Common myeloid progenitor, CD34-positive (primary cell): ENCODE results near the gene SLC5A1.

Experiments
- CTCF ChIA-PET: fragments of 350-600 bp; sonication (Branson Sonifier 250); formaldehyde crosslinking; loops from one replicate; lab custom pipeline; 2021; ENCODE audit warnings: antibody characterized with exemption; lab: Charles Lee
- POLR2A ChIA-PET: fragments of 350-600 bp; sonication (Branson Sonifier 250); formaldehyde crosslinking; loops from one replicate; lab custom pipeline; 2021; ENCODE audit warnings: antibody characterized with exemption; lab: Charles Lee
- DNase-seq, 3 donors: peaks; one replicate each; pipeline versions ENCODE4 v3.0.0 to v3.0.0-alpha.2; 2013
- H3K27ac ChIP-seq, 2 experiments: 1 replicate in 1 of 2; 2 replicates in 1 of 2; pipeline ENCODE4 v1.7.0; 2013; ENCODE audit warnings: inconsistent platforms in 2 of 2, low read length in 2 of 2, mild to moderate bottlenecking in 2 of 2, low read depth in 1 of 2, moderate library complexity in 1 of 2; ENCODE audit not compliant: severe bottlenecking in 2 of 2, insufficient read depth in 1 of 2, poor library complexity in 1 of 2
- H3K27me3 ChIP-seq, 5 experiments: replicated peaks in 2 of 5; 1 replicate in 3 of 5; 2 replicates in 2 of 5; pipeline versions ENCODE4 v1.6.1 to v1.7.0; 2013; ENCODE audit warnings: low read length in 4 of 5, mild to moderate bottlenecking in 2 of 5, moderate library complexity in 2 of 5, inconsistent platforms in 1 of 5; ENCODE audit not compliant: insufficient read depth in 5 of 5, control insufficient read depth in 4 of 5
- H3K36me3 ChIP-seq, 4 experiments: 1 replicate in 2 of 4; 2 replicates in 2 of 4; pipeline versions ENCODE4 v1.6.1 to v1.7.0; 2013; ENCODE audit warnings: low read length in 3 of 4, control low read depth in 1 of 4, mild to moderate bottlenecking in 1 of 4; ENCODE audit not compliant: control insufficient read depth in 4 of 4, insufficient read depth in 4 of 4
- H3K4me1 ChIP-seq, 4 experiments: 1 replicate in 3 of 4; 2 replicates in 1 of 4; pipeline versions ENCODE4 v1.6.1 to v1.7.1; 2013; ENCODE audit warnings: low read length in 3 of 4, mild to moderate bottlenecking in 3 of 4, control low read depth in 1 of 4, inconsistent platforms in 1 of 4, moderate library complexity in 1 of 4; ENCODE audit not compliant: control insufficient read depth in 4 of 4, insufficient read depth in 4 of 4; ENCODE audit errors: control extremely low read depth in 1 of 4
- H3K4me3 ChIP-seq, 7 experiments: 1 replicate in 4 of 7; 2 replicates in 3 of 7; pipeline versions ENCODE4 v1.5.1 to v1.7.0; 2013; ENCODE audit warnings: mild to moderate bottlenecking in 7 of 7, low read length in 6 of 7, moderate library complexity in 6 of 7, inconsistent platforms in 2 of 7, low read depth in 2 of 7, control low read depth in 1 of 7; ENCODE audit not compliant: insufficient read depth in 4 of 7, control insufficient read depth in 1 of 7; ENCODE audit errors: extremely low read depth in 1 of 7
- H3K9me3 ChIP-seq, 5 experiments: 1 replicate in 4 of 5; 2 replicates in 1 of 5; pipeline versions ENCODE4 v1.6.1 to v1.7.1; 2013; ENCODE audit warnings: low read length in 4 of 5, mild to moderate bottlenecking in 2 of 5, inconsistent platforms in 1 of 5, low read depth in 1 of 5, moderate library complexity in 1 of 5; ENCODE audit not compliant: control insufficient read depth in 4 of 5, insufficient read depth in 2 of 5; ENCODE audit errors: control extremely low read depth in 1 of 5
- WGBS: methylation state at CpG from one replicate; pipeline ENCODE4 v1.1.5; 2013; ENCODE audit not compliant: insufficient coverage; 5-methylcytosine and 5-hydroxymethylcytosine counted together

Gene SLC5A1

GRCh38 chr22:32075997-32076760 is 33.1 kb downstream of the SLC5A1 start:
- no peak for DNase-seq
- WGBS = 94% methylated on average over 7 of the region's 10 CpGs
- POLR2A ChIA-PET = no interaction called here
- Histone ChIP-seq H3K27me3 (peaks cover 0 to 15% (median 10%) of the 10 kb centered on the region in 5 experiments), H3K4me3 (no peak overlapping the region), H3K36me3 (no peaks in the 10 kb centered on the region), H3K27ac (no peak overlapping the region), H3K4me1 (no peaks in the 10 kb centered on the region), H3K9me3 (no peaks in the 10 kb centered on the region)
- CTCF ChIA-PET = no interaction called here

GRCh38 chr22:32076761-32077084 is 33.7 kb downstream of the SLC5A1 start:
- no peak for DNase-seq
- no peak overlapping the region for H3K27ac ChIP-seq
- ChIA-PET POLR2A (no interaction called here), CTCF (no interaction called here)
- no peak overlapping the region for H3K4me3 ChIP-seq
- peaks cover 0 to 15% (median 10%) of the 10 kb centered on the region in 5 experiments for H3K27me3 ChIP-seq
- no peaks in the 10 kb centered on the region for H3K36me3 ChIP-seq
- no peaks in the 10 kb centered on the region for H3K4me1 ChIP-seq
- WGBS = 76% methylated on average over 5 of the region's 6 CpGs
- H3K9me3 ChIP-seq = no peaks in the 10 kb centered on the region

- WGBS = no CpG with 5 or more reads among the region's 1 CpG
Measured at GRCh38 chr22:32077151-32077550, 34.1 kb downstream of the SLC5A1 start.

GRCh38 chr22:32079130-32080089 is 36.3 kb downstream of the SLC5A1 start:
- DNase-seq = no peak
- no peaks in the 10 kb centered on the region for H3K36me3 ChIP-seq
- 100% methylated on average over 1 of the region's 7 CpGs for WGBS
- CTCF ChIA-PET = interaction anchor here (1.0 to 1.5 kb wide), 3 partner anchors 21 to 106 kb away, joined by 4 to 6 read pairs (median 4); no protein-coding TSS in a partner anchor
- H3K27me3 ChIP-seq = peaks cover 0 to 11% (median 7%) of the 10 kb centered on the region in 5 experiments
- H3K27ac ChIP-seq = no peak overlapping the region
- H3K4me3 ChIP-seq = no peak overlapping the region
- no peaks in the 10 kb centered on the region for H3K9me3 ChIP-seq
- POLR2A ChIA-PET = interaction anchor here (0.7 kb wide), 1 partner anchor 70 kb away, joined by 3 read pairs; no protein-coding TSS in a partner anchor
- H3K4me1 ChIP-seq = no peaks in the 10 kb centered on the region

More at GRCh38 chr22:32077151-32077550, 34.1 kb downstream of the SLC5A1 start:
- Histone ChIP-seq H3K27ac (no peak overlapping the region), H3K4me3 (no peak overlapping the region), H3K4me1 (no peaks in the 10 kb centered on the region), H3K9me3 (no peaks in the 10 kb centered on the region), H3K27me3 (peaks cover 0 to 15% (median 10%) of the 10 kb centered on the region in 5 experiments), H3K36me3 (no peaks in the 10 kb centered on the region)
- POLR2A ChIA-PET = no interaction called here
- no peak for DNase-seq
- CTCF ChIA-PET = no interaction called here

- peak; percentile 30 to 67 (median 60) for DNase-seq
- Histone ChIP-seq H3K36me3 (no peaks in the 10 kb centered on the region), H3K27me3 (peaks cover 0 to 6% (median 5%) of the 10 kb centered on the region in 5 experiments), H3K9me3 (no peaks in the 10 kb centered on the region), H3K4me3 (no peak overlapping the region), H3K27ac (no peak overlapping the region), H3K4me1 (no peaks in the 10 kb centered on the region)
- ChIA-PET POLR2A (no interaction called here), CTCF (interaction anchor here (2.2 to 3.3 kb wide), 2 partner anchors 103 to 106 kb away, joined by 5 to 28 read pairs; no protein-coding TSS in a partner anchor)
- WGBS = no CpG with 5 or more reads among the region's 4 CpGs
Measured at GRCh38 chr22:32080904-32081303, 37.8 kb downstream of the SLC5A1 start.

- no peak for DNase-seq
- Histone ChIP-seq H3K27me3 (peaks cover 0 to 4% (median 3%) of the 10 kb centered on the region in 5 experiments), H3K4me1 (no peaks in the 10 kb centered on the region), H3K27ac (no peak overlapping the region), H3K9me3 (no peaks in the 10 kb centered on the region), H3K36me3 (no peaks in the 10 kb centered on the region), H3K4me3 (no peak overlapping the region)
- 86% methylated on average over 1 of the region's 1 CpG for WGBS
- ChIA-PET CTCF (interaction anchor here (0.9 to 3.3 kb wide), 3 partner anchors 104 to 109 kb away, joined by 3 to 28 read pairs (median 5); no protein-coding TSS in a partner anchor), POLR2A (no interaction called here)
Measured at GRCh38 chr22:32082331-32082730, 39.3 kb downstream of the SLC5A1 start.
